ENCODE measurements around the gene OCLN. TPM values are rescaled to one million over a fixed set of nuclear protein-coding genes. Genes with fewer than 3 reads are reported as not detected.

The OCLN gene
- total RNA-seq, 1 experiment from 2014 or later: 7.7 TPM

Small RNA genes lying within 50 kb of the gene (small RNA-seq; reads per million reads assigned to genes)
- gene RN7SL616P (0 to 0.06 reads per million in 2 experiments), gene RNU6-724P (0 reads per million in 2 experiments), gene RPS27P14 (0 reads per million in 2 experiments)

Other genes starting within 250 kb of the OCLN start
- gene CCDC125, start 160.0 kb upstream of the OCLN start, total RNA-seq (2014; rRNA removed; shearing (Covaris generic)): 8.0 and 11.4 TPM in 2 replicates
- 73.3 and 75.9 TPM in 2 replicates for gene AK6, start 123.3 kb upstream of the OCLN start, total RNA-seq (2014; rRNA removed; shearing (Covaris generic))
- gene TAF9, start 123.3 kb upstream of the OCLN start, total RNA-seq (2014; rRNA removed; shearing (Covaris generic)): 251 and 266 TPM in 2 replicates
- gene RAD17, start 123.0 kb upstream of the OCLN start, total RNA-seq (2014; rRNA removed; shearing (Covaris generic)): 25.8 and 34.6 TPM in 2 replicates
- gene MARVELD2, start 77.7 kb upstream of the OCLN start, total RNA-seq (2014; rRNA removed; shearing (Covaris generic)): 8.8 and 9.3 TPM in 2 replicates
- 99.9 and 123 TPM in 2 replicates for gene GTF2H2C, start 67.4 kb downstream of the OCLN start, total RNA-seq (2014; rRNA removed; shearing (Covaris generic))